Stimulated activated CD4-positive, alpha-beta T cell treated with anti-CD3 and anti-CD28 coated beads, Interleukin-4, amount 100 ng/mL, for 4 hours (primary cell): Measurements from ENCODE around the gene PPBP.

ENCODE experiments used
- DNase-seq, 2 experiments: peaks; one replicate each; pipeline ENCODE4 v3.0.0-alpha.2; 2020

PPBP gene

GRCh38 chr4:73988061-73988460, at the start of gene PPBP:
TSS of gene PPBP (minus strand) at chr4:73988190. CDS start at chr4:73988103, 87 bp downstream.
- DNase-seq: no peak

GRCh38 chr4:74037076-74037955, 49.3 kb upstream of the PPBP start:
- DNase-seq: no peak

- no peak for DNase-seq
These were observed 45.7 kb upstream of the PPBP start for GRCh38 chr4:74033739-74034138.

GRCh38 chr4:74032064-74032463, 44.1 kb upstream of the PPBP start:
- DNase-seq: no peak

GRCh38 chr4:74031576-74031975, 43.6 kb upstream of the PPBP start:
- DNase-seq: no peak

GRCh38 chr4:74030285-74030684, 42.3 kb upstream of the PPBP start:
- no peak for DNase-seq

- no peak for DNase-seq
These were observed 40.5 kb upstream of the PPBP start for GRCh38 chr4:74028504-74028903.

- DNase-seq: no peak
These were observed 35.7 kb upstream of the PPBP start for GRCh38 chr4:74023709-74024108.

- no peak for DNase-seq
These were observed 33.6 kb upstream of the PPBP start for GRCh38 chr4:74021601-74022000.

GRCh38 chr4:74018771-74019170, 30.8 kb upstream of the PPBP start:
- no peak for DNase-seq

- DNase-seq: no peak
These were observed 30.1 kb upstream of the PPBP start for GRCh38 chr4:74018116-74018515.

- no peak for DNase-seq
These were observed 28.1 kb upstream of the PPBP start for GRCh38 chr4:74016068-74016467.

- no peak for DNase-seq
These were observed 27.3 kb upstream of the PPBP start for GRCh38 chr4:74015126-74015780.

- no peak for DNase-seq
These were observed 26.3 kb upstream of the PPBP start for GRCh38 chr4:74014332-74014731.

- no peak for DNase-seq
These were observed 25.3 kb upstream of the PPBP start for GRCh38 chr4:74013264-74013663.

- DNase-seq: no peak
These were observed 24.1 kb upstream of the PPBP start for GRCh38 chr4:74012130-74012529.

- DNase-seq: no peak
These were observed 21.3 kb upstream of the PPBP start for GRCh38 chr4:74009307-74009706.

GRCh38 chr4:74006009-74006476, 18.1 kb upstream of the PPBP start:
- no peak for DNase-seq

GRCh38 chr4:74005528-74005927, 17.5 kb upstream of the PPBP start:
- no peak for DNase-seq

GRCh38 chr4:74004668-74005067, 16.7 kb upstream of the PPBP start:
- DNase-seq: no peak

GRCh38 chr4:74000301-74000700, 12.3 kb upstream of the PPBP start:
- no peak for DNase-seq

GRCh38 chr4:73998040-73999011, 10.3 kb upstream of the PPBP start, which contains the start of gene CXCL5:
TSS of gene CXCL5 (minus strand) at chr4:73998677. CDS start at chr4:73998581, 96 bp downstream.
- DNase-seq: no peak

GRCh38 chr4:73992050-73992449, 4.1 kb upstream of the PPBP start:
- no peak for DNase-seq
